Aorta (tissue), 5 donors: ENCODE results near the gene MGMT. TPM values are rescaled to one million over a fixed set of nuclear protein-coding genes. Genes with fewer than 3 reads are reported as not detected.
A peak's percentile ranks its signal among the peaks of the same experiment; 100 is the strongest.

ENCODE experiments used
- ATAC-seq: fragments of 200-7000 bp; cut with Tn5 transposase; one replicate; pipeline ENCODE4 v1.9.1; 2022; ENCODE audit warnings: moderate library complexity; ENCODE audit not compliant: low FRiP score
- DNase-seq, 2 donors: peaks; one replicate each; pipeline ENCODE4 v3.0.0-alpha.2; 2020
- H3K27ac ChIP-seq, 2 donors: one replicate each; pipeline ENCODE4 v1.5.1; 2013; ENCODE audit warnings: low read length in 2 of 2, mild to moderate bottlenecking in 2 of 2, moderate library complexity in 2 of 2, control low read depth in 1 of 2, inconsistent platforms in 1 of 2, low read depth in 1 of 2
- H3K27me3 ChIP-seq, 2 donors: one replicate each; pipeline ENCODE4 v1.6.1; 2013; ENCODE audit warnings: control low read depth in 1 of 2, low read length in 1 of 2, mild to moderate bottlenecking in 1 of 2, moderate library complexity in 1 of 2; ENCODE audit not compliant: insufficient read depth in 2 of 2, control insufficient read depth in 1 of 2
- H3K36me3 ChIP-seq, 2 donors: one replicate each; pipeline ENCODE4 v1.6.1; 2013; ENCODE audit warnings: control low read depth in 1 of 2, low read length in 1 of 2, mild to moderate bottlenecking in 1 of 2; ENCODE audit not compliant: insufficient read depth in 2 of 2, control insufficient read depth in 1 of 2
- H3K4me1 ChIP-seq, 2 donors: one replicate each; pipeline ENCODE4 v1.6.1; 2013; ENCODE audit warnings: low read length in 2 of 2, control low read depth in 1 of 2, mild to moderate bottlenecking in 1 of 2, moderate library complexity in 1 of 2; ENCODE audit not compliant: insufficient read depth in 2 of 2, control insufficient read depth in 1 of 2
- H3K4me3 ChIP-seq, 2 donors: one replicate each; pipeline ENCODE4 v1.5.1; 2013; ENCODE audit warnings: low read length in 2 of 2, control low read depth in 1 of 2, mild to moderate bottlenecking in 1 of 2
- H3K9me3 ChIP-seq: one replicate; pipeline ENCODE4 v1.6.1; 2013; ENCODE audit warnings: mild to moderate bottlenecking, low read length; ENCODE audit not compliant: control insufficient read depth
- WGBS, 2 donors: extraction: QIAGEN DNeasy Blood & Tissue Kit; methylation state at CpG; one replicate each; pipeline ENCODE4 v1.1.7; 2013; 5-methylcytosine and 5-hydroxymethylcytosine counted together
- intact Hi-C, 2 donors: fragments of 100-400 bp; cut with DNase I; formaldehyde crosslinking; loops; one replicate each; pipeline versions ENCODE4 v1.14.2 to v1.15.0; 2022
- polyA plus RNA-seq, 2 donors: library from polyadenylated mRNA; stranded (reverse); fragments of 200-250 nt; gene quantifications; one replicate each; pipeline ENCODE4 v1.2.3, GENCODE V29; 2013
- total RNA-seq, 2 donors: library from RNA; stranded (reverse); fragmentation: NEBNext Ultra II Directional; extraction: Animal tissue kit (Norgen Biotek cat#: 25700); gene quantifications; one replicate each; pipeline ENCODE4 v1.2.1, GENCODE V29; 2021
- donor health status: healthy with polysubstance abuse.
- donor health status: Bipolar disorder and iron deficiency.
- donor health status: DM: no; HTN: no; CAD: no.
- donor health status: DM: no; HTN: no; CAD: no.
- donor health status: DM: yes; HTN: yes; CAD: no.

The MGMT gene
- total and polyA plus RNA-seq, 4 donors = 8.8 to 30.0 (median 14.1) TPM

DNA sequence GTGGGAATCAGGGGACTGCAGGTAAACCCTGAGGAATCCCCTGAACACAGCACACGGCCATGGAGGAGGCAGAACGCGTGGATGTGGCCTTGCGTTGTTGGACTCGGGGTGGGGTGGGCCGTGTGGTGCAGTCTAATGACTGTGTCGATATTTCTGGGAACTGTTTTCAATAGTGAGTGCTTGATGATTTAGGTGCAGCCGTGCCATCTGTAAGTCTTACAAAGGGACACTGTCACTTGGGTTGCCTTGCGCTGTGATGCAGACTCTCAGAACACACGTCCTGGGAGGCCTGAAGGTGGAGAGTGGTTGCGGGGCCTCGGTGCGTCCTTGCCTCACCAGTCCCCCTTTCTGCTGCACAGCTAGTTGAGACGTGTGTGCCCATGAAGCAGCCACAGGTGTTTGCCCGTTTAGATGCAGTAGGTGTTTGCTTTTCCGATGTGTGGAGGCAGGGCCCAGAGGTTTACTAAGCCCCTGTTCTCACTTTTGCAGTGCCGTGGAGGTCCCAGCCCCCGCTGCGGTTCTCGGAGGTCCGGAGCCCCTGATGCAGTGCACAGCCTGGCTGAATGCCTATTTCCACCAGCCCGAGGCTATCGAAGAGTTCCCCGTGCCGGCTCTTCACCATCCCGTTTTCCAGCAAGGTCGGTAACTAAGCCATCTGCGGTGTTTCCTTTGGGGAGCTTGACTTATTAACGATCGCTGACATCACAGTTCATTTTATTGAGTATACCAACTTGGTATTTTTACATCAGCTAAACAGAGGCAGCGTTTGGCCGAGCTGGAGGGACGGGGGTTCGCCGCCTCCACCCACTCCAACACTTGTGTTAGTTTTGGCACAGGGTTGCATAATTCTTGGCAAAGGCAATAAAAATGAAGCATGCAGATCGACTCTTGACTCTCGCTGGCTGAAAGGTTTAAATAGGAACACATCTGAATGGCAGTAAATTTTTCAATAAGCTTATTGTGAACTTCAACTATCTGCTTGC lies 240.7 kb downstream of the MGMT start:
- intact Hi-C loops = no loop called here
- DNase-seq (peak in 1 of 2 donors; percentile 76), ATAC-seq (no peak)
- H3K27ac ChIP-seq = no peak overlapping the region
- H3K4me1 ChIP-seq = no peaks in the 10 kb centered on the region
- H3K27me3 ChIP-seq = no peaks in the 10 kb centered on the region
- H3K36me3 ChIP-seq = no peaks in the 10 kb centered on the region
- 37 to 41% methylated on average over 37 of the region's 37 CpGs for WGBS, 2 donors
- H3K9me3 ChIP-seq = no peaks in the 10 kb centered on the region
- no peak overlapping the region for H3K4me3 ChIP-seq

DNA sequence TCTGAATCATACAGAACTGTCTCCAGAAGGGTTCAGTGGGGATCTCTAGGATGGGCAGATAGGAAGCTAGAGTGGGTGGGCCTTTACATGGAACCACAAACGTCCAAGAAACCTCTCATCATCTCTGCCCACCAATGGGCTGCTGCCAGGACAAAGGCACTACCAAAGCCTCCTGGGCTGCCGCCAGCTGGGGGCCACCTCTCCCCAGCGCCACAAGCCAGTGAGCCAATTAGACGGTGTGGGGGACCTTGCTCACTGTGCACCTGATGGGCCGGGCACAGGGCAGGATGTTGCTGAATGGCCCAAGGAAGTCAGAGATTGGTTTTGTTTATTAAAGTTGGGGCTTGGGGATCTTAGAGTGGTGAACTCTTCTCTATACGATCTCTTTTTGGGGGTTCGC lies 242.1 kb downstream of the MGMT start:
- Histone ChIP-seq H3K4me1 (no peaks in the 10 kb centered on the region), H3K27ac (no peak overlapping the region), H3K4me3 (no peak overlapping the region), H3K36me3 (no peaks in the 10 kb centered on the region), H3K27me3 (no peaks in the 10 kb centered on the region), H3K9me3 (no peaks in the 10 kb centered on the region)
- ATAC-seq (no peak), DNase-seq (no peak)
- intact Hi-C loops = no loop called here
- WGBS, 2 donors = 90 to 93% methylated on average over 7 of the region's 7 CpGs

DNA sequence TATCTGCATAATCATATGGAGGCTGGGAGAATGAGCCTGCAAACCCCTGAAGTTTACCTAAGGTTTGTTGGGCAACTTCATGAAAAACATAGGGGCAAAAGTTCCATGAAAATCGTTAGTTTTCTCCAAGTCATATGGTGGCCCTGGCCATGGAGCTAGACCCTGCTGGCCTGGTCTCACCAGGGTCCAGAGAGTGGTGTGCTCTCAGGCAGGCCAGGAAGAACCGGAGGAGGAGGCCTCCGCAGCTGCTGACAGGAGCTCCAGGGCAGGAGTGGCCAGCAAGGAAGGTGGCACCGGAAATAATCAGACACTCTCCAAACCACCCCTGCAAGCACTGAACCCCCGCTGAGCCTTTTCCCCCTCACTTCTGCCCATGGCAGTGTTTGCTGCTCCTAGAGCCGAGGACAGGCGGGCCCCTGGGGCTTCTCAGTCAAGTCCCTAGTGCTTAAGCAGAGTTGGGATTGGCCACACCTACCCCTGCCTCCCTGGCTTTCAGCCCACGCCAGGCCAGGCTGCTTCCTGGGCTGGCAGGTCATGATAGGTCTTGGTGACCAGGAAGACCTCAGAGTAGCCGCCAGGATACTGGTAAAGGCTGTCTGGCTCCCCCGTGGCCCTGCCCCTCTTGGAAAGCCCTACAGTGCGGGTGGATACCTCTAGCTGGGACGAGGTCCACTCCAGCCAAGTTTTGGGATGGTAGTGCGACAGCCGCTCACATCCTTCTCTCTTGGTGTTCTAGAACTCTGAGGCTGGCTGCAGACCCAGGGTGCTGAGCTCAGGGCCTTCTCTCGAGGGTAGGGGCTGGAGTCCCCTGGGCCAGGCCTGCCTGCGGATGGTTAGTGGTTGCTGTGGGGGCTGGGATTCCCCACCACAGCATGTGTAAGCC lies 242.8 kb downstream of the MGMT start:
- ATAC-seq = no peak
- H3K4me3 ChIP-seq = no peak overlapping the region
- no peaks in the 10 kb centered on the region for H3K36me3 ChIP-seq
- intact Hi-C loops = no loop called here
- WGBS, 2 donors = 97 to 98% methylated on average over 16 of the region's 16 CpGs
- no peaks in the 10 kb centered on the region for H3K4me1 ChIP-seq
- H3K9me3 ChIP-seq = no peaks in the 10 kb centered on the region
- DNase-seq = no peak
- no peaks in the 10 kb centered on the region for H3K27me3 ChIP-seq
- no peak overlapping the region for H3K27ac ChIP-seq

GRCh38 chr10:129710510-129710847 lies 243.4 kb downstream of the MGMT start:
- ATAC-seq (no peak), DNase-seq (no peak)
- no peaks in the 10 kb centered on the region for H3K36me3 ChIP-seq
- H3K9me3 ChIP-seq = no peaks in the 10 kb centered on the region
- intact Hi-C loops = no loop called here
- H3K4me3 ChIP-seq = no peak overlapping the region
- H3K27ac ChIP-seq = no peak overlapping the region
- WGBS, 2 donors = 94 to 95% methylated on average over 4 of the region's 4 CpGs
- H3K27me3 ChIP-seq = no peaks in the 10 kb centered on the region
- no peaks in the 10 kb centered on the region for H3K4me1 ChIP-seq

DNA sequence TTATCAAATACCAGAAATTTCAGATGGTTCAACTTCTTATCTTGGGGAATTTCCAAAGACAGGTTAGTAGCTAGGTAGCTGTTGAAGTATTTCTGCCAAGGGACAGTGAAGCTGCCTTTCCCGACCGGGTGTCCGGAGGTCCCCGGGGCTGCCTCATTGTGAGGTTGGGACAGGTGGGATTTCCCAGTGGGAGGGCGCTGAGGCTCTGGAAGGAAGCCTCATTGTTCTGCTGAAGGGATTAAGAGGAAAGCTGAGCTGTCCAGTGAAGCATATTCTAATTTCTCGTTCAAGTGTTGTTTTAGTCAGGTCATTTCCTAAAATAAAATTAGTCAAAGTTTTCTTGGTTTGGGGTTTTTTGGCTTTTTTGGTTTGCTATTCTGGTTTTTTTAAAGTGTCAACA lies 244.2 kb downstream of the MGMT start:
- H3K27ac ChIP-seq = no peak overlapping the region
- no peaks in the 10 kb centered on the region for H3K36me3 ChIP-seq
- no peaks in the 10 kb centered on the region for H3K4me1 ChIP-seq
- no peaks in the 10 kb centered on the region for H3K9me3 ChIP-seq
- 85 to 92% methylated on average over 6 of the region's 6 CpGs for WGBS, 2 donors
- no peak for ATAC-seq
- intact Hi-C loops = no loop called here
- H3K4me3 ChIP-seq = no peak overlapping the region
- no peaks in the 10 kb centered on the region for H3K27me3 ChIP-seq
- no peak for DNase-seq

- WGBS, 2 donors = 95 to 96% methylated on average over 8 of the region's 8 CpGs
- DNase-seq (no peak), ATAC-seq (no peak)
- intact Hi-C loops = no loop called here
- Histone ChIP-seq H3K4me3 (no peak overlapping the region), H3K27ac (no peak overlapping the region), H3K27me3 (no peaks in the 10 kb centered on the region), H3K9me3 (no peaks in the 10 kb centered on the region), H3K4me1 (no peaks in the 10 kb centered on the region), H3K36me3 (no peaks in the 10 kb centered on the region)
Observed at GRCh38 chr10:129712000-129712399, 245.0 kb downstream of the MGMT start.

GRCh38 chr10:129713659-129714265 lies 246.7 kb downstream of the MGMT start:
- WGBS, 2 donors = 96 to 100% methylated on average over 14 of the region's 14 CpGs
- no peak overlapping the region for H3K27ac ChIP-seq
- no peak for DNase-seq
- intact Hi-C loops = no loop called here
- H3K27me3 ChIP-seq = no peaks in the 10 kb centered on the region
- no peaks in the 10 kb centered on the region for H3K36me3 ChIP-seq
- no peak for ATAC-seq
- H3K9me3 ChIP-seq = no peaks in the 10 kb centered on the region
- H3K4me3 ChIP-seq = no peak overlapping the region
- H3K4me1 ChIP-seq = no peaks in the 10 kb centered on the region

DNA sequence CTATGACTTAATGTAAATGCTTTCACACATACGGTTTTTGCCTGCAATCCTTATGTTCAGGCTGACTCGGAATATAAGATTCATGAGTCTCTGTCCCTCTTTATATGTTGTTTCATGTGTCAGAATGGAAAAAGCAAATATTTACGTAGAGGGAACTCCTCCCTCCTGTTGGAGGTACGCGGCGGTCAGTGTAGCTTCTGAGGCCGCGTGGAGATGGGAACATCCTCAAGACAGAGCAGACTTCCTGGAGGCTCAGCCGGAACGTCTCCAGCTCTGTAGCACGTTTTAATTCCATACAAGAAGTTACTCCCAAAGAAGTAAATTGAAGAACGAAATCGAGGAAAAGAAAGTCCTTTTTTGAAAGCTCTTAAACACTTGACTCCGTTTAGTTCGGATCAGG lies 248.8 kb downstream of the MGMT start:
- peaks cover 1% of the 10 kb centered on the region for H3K9me3 ChIP-seq
- DNase-seq (no peak), ATAC-seq (no peak)
- WGBS, 2 donors = 90 to 92% methylated on average over 15 of the region's 15 CpGs
- H3K36me3 ChIP-seq = no peaks in the 10 kb centered on the region
- intact Hi-C loops = no loop called here
- no peaks in the 10 kb centered on the region for H3K27me3 ChIP-seq
- H3K4me1 ChIP-seq = no peaks in the 10 kb centered on the region
- no peak overlapping the region for H3K4me3 ChIP-seq
- no peak overlapping the region for H3K27ac ChIP-seq
